PC-9 (cell line): ENCODE data around the gene SNX8.

Source experiments
- CTCF ChIP-seq: fragments of 200-600 bp; sonication (generic); conservative IDR thresholded peaks from 2 replicates; pipeline ENCODE4 v1.6.1; 2017; ENCODE audit warnings: mixed run types, antibody characterized with exemption, mild to moderate bottlenecking, moderate library complexity
- EZH2 ChIP-seq: fragments of 200-600 bp; sonication (generic); IDR thresholded peaks from 2 replicates; pipeline ENCODE4 v1.8.0; 2017; ENCODE audit warnings: antibody characterized with exemption, low read depth

DNA sequence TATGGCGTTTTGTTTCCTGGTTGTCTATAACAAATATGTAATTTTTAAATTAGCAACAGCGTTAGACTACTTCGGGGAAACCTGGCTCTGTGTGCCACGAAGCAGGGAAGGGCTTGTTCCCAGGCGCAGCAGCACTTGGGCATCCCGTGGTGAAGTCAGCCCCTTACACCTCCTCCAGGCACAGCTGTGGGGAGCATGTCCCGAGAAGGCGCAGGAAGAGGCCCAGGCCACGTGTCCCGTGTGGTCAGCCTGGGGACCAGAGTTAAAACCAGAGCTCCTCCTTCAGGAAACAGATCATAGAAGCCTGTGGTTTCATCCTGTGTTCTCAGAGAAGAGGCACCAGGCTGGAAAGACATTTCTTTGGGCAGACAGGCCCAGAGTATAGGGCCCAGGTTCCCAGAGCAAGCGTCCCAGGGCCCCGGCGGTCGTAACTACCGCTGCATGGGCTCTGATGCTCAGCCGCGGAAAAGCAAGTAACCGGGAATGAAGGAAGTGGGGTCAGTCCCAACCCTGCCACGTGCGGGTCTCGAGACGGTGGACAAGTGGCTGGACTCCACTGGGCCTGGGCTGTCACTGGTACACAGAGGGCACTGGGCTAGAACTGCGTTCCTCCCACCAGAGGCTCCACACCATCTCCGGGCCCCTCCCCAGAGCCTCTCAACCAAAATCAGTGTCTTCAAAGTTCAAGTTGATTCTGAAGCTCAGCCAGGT, 65.1 kb downstream of the SNX8 start:
- no peak for TF ChIP-seq CTCF
- TF ChIP-seq EZH2: no peak
